HepG2 (cell line): Measurements from ENCODE around the gene GRK3. TPM values are rescaled to one million over a fixed set of nuclear protein-coding genes. Genes with fewer than 3 reads are reported as not detected.

ENCODE experiments used
- ELF3 ChIP-seq: IDR thresholded peaks from 2 replicates; pipeline ENCODE4 v1.6.1; 2016; ENCODE audit warnings: missing genetic modification reagents, missing compliant biosample characterization
- FIP1L1 ChIP-seq: fragments of 200-400 bp; formaldehyde crosslinking; IDR thresholded peaks from 2 replicates; pipeline ENCODE4 v1.6.1; 2018; ENCODE audit warnings: low read depth, mild to moderate bottlenecking, low read length, moderate library complexity, borderline replicate concordance; ENCODE audit not compliant: insufficient read depth
- FOSL2 ChIP-seq: sonication (generic); formaldehyde crosslinking; IDR thresholded peaks from 2 replicates; pipeline ENCODE4 v1.4.0; 2020; ENCODE audit warnings: missing genetic modification reagents
- GATAD2A ChIP-seq: IDR thresholded peaks from 2 replicates; pipeline ENCODE4 v1.6.1; 2016
- KAT7 ChIP-seq: IDR thresholded peaks from 2 replicates; pipeline ENCODE4 v1.6.1; 2018; ENCODE audit warnings: borderline replicate concordance, missing compliant biosample characterization
- KLF15 ChIP-seq: sonication (generic); formaldehyde crosslinking; IDR thresholded peaks from 2 replicates; pipeline ENCODE4 v1.8.1; 2023; ENCODE audit warnings: borderline replicate concordance, mild to moderate bottlenecking, inconsistent platforms, missing genetic modification reagents, mixed read lengths
- KMT2B ChIP-seq: IDR thresholded peaks from 2 replicates; pipeline ENCODE4 v1.6.1; 2016; ENCODE audit warnings: missing genetic modification reagents, missing compliant biosample characterization
- NFIB ChIP-seq: sonication (generic); formaldehyde crosslinking; IDR thresholded peaks from 2 replicates; pipeline ENCODE4 v1.9.0; 2021; ENCODE audit warnings: missing genetic modification reagents, mild to moderate bottlenecking, borderline replicate concordance
- NR2F6 ChIP-seq, 2 experiments: IDR thresholded peaks; 2 replicates each; pipeline ENCODE4 v1.6.1; 2016; ENCODE audit warnings: antibody characterized with exemption in 1 of 2, mild to moderate bottlenecking in 1 of 2
- PBX3 ChIP-seq: sonication (generic); formaldehyde crosslinking; IDR thresholded peaks from 2 replicates; pipeline ENCODE4 v1.8.1; 2023; ENCODE audit warnings: missing genetic modification reagents, inconsistent platforms, borderline replicate concordance
- POLR2G ChIP-seq: fragments of 200-400 bp; formaldehyde crosslinking; IDR thresholded peaks from 2 replicates; pipeline ENCODE4 v1.6.1; 2018; ENCODE audit warnings: mild to moderate bottlenecking, low read depth, low read length, moderate library complexity
- PPARG ChIP-seq: conservative IDR thresholded peaks from 2 replicates; pipeline ENCODE4 v1.6.1; 2016; ENCODE audit warnings: missing biosample characterization, missing genetic modification reagents
- SMAD3 ChIP-seq: sonication (generic); formaldehyde crosslinking; IDR thresholded peaks from 2 replicates; pipeline ENCODE4 v1.4.0; 2020; ENCODE audit warnings: missing genetic modification reagents
- SOX6 ChIP-seq, 2 experiments: fragments of 450-650 bp in 1 of 2; sonication (generic) in 1 of 2; formaldehyde crosslinking in 1 of 2; IDR thresholded peaks; 2 replicates each; pipeline versions ENCODE4 v1.4.0 to v1.6.1; 2017 to 2020; ENCODE audit warnings: antibody characterized with exemption in 1 of 2, mild to moderate bottlenecking in 1 of 2, missing genetic modification reagents in 1 of 2
- UBTF ChIP-seq: sonication (generic); formaldehyde crosslinking; IDR thresholded peaks from 2 replicates; pipeline ENCODE4 v1.4.0; 2020; ENCODE audit warnings: mild to moderate bottlenecking, missing genetic modification reagents
- ZBTB37 ChIP-seq: sonication (generic); formaldehyde crosslinking; IDR thresholded peaks from 2 replicates; pipeline ENCODE4 v1.4.0; 2020; ENCODE audit warnings: mild to moderate bottlenecking, missing genetic modification reagents
- ZBTB39 ChIP-seq: sonication (generic); formaldehyde crosslinking; IDR thresholded peaks from 2 replicates; pipeline ENCODE4 v1.5.0; 2020; ENCODE audit warnings: missing genetic modification reagents
- ZBTB7B ChIP-seq: sonication (generic); formaldehyde crosslinking; IDR thresholded peaks from 2 replicates; pipeline ENCODE4 v1.4.0; 2020; ENCODE audit warnings: missing genetic modification reagents
- ZKSCAN8 ChIP-seq: IDR thresholded peaks from 2 replicates; pipeline ENCODE4 v1.6.1; 2016; ENCODE audit warnings: borderline replicate concordance, missing genetic modification reagents, missing compliant biosample characterization
- ZNF20 ChIP-seq: sonication (generic); formaldehyde crosslinking; IDR thresholded peaks from 2 replicates; pipeline ENCODE4 v1.4.0; 2020; ENCODE audit warnings: mild to moderate bottlenecking, moderate library complexity, missing genetic modification reagents
- ZNF24 ChIP-seq: fragments of 450-650 bp; IDR thresholded peaks from 2 replicates; pipeline ENCODE4 v1.6.1; 2017; ENCODE audit warnings: antibody characterized with exemption, mild to moderate bottlenecking
- ZNF800 ChIP-seq: sonication (generic); formaldehyde crosslinking; IDR thresholded peaks from 2 replicates; pipeline ENCODE4 v1.4.0; 2020; ENCODE audit warnings: missing genetic modification reagents
- polyA plus RNA-seq, 8 experiments: library from polyadenylated mRNA; depleted of rRNA in 3 of 8; stranded (reverse) in 7 of 8; unstranded in 1 of 8; fragments of >200 nt; fragmentation: Illumina TruSeq in 4 of 8; extraction: Trizol in 4 of 8; gene quantifications; 2 replicates each; pipeline versions ENCODE4 v1.2.1 to v1.2.3, GENCODE V29; 2011 to 2016; ENCODE audit warnings: low read depth in 4 of 8, missing spikeins in 1 of 8, mixed read lengths in 1 of 8; ENCODE audit not compliant: insufficient read depth in 1 of 8
- total RNA-seq, 5 experiments: library from RNA; depleted of rRNA; stranded (reverse); fragments of >200 nt; fragmentation: Illumina TruSeq; extraction: Trizol; gene quantifications; 2 replicates each; pipeline ENCODE4 v1.2.3, GENCODE V29; 2016; ENCODE audit warnings: low read depth in 1 of 5

Gene GRK3
- total and polyA plus RNA-seq, 2 of the 13 experiments (the other 11 are each of a cell fraction or from before 2014, with no cell fraction given), result 8.5 to 16.7 TPM

GRCh38 chr22:25668437-25668836, 104.0 kb downstream of the GRK3 start (continued):
- 0 out of 2 replicates have a peak, but pooled peaks have one; percentile 40 for TF ChIP-seq ZBTB37 (CRISPR knock-in tag)
- TF ChIP-seq POLR2G, result no peak
- TF ChIP-seq PBX3 (CRISPR knock-in tag), result no peak
- peak; percentile 80 for TF ChIP-seq NR2F6 (IDR thresholded peaks at IDR 0.05)
- peak; percentile 80; the same call in 1 of the 2 replicates for TF ChIP-seq NR2F6 (CRISPR knock-in tag; IDR thresholded peaks at IDR 0.05)
- TF ChIP-seq ZKSCAN8 (CRISPR knock-in tag), result no peak
- TF ChIP-seq SMAD3 (CRISPR knock-in tag), result no peak
- TF ChIP-seq SOX6 (IDR thresholded peaks at IDR 0.05), result no peak
- TF ChIP-seq SOX6 (CRISPR knock-in tag; IDR thresholded peaks at IDR 0.05), result peak; percentile 85
- TF ChIP-seq FOSL2 (CRISPR knock-in tag), result peak; percentile 80
- TF ChIP-seq KMT2B, result no peak
- TF ChIP-seq PPARG (CRISPR knock-in tag), result peak; percentile 50; the same call in 1 of the 2 replicates
- 0 out of 2 replicates have a peak, but pooled peaks have one; percentile 31 for TF ChIP-seq ELF3 (CRISPR knock-in tag)
- no peak for TF ChIP-seq NFIB (CRISPR knock-in tag)
- no peak for TF ChIP-seq KAT7
- no peak for TF ChIP-seq KLF15 (CRISPR knock-in tag)
- TF ChIP-seq ZNF24, result no peak
- TF ChIP-seq ZBTB7B (CRISPR knock-in tag), result peak; percentile 81
- TF ChIP-seq ZNF20 (CRISPR knock-in tag), result no peak
- no peak for TF ChIP-seq UBTF (CRISPR knock-in tag)
- no peak for TF ChIP-seq ZNF800 (CRISPR knock-in tag)
- peak; percentile 80; the same call in 1 of the 2 replicates for TF ChIP-seq ZBTB39
- TF ChIP-seq FIP1L1, result no peak
- TF ChIP-seq GATAD2A, result peak; percentile 85
